Immature natural killer cell (primary cell): ENCODE data around the gene PIGC. TPM values are rescaled to one million over a fixed set of nuclear protein-coding genes. Genes with fewer than 3 reads are reported as not detected.

Source experiments
- DNase-seq, 3 donors: peaks; one replicate each; pipeline ENCODE4 v3.0.0; 2022; ENCODE audit warnings: mixed read lengths in 1 of 3
- H3K27ac Mint-ChIP-seq, 6 donors: one replicate each; pipeline ENCODE4 v1.8.0; 2020; ENCODE audit warnings: mixed read lengths in 6 of 6, mild to moderate bottlenecking in 5 of 6, inconsistent platforms in 4 of 6, moderate library complexity in 3 of 6
- H3K27me3 Mint-ChIP-seq, 3 donors: one replicate each; pipeline ENCODE4 v1.8.0; 2020 to 2021; ENCODE audit warnings: low read depth in 3 of 3, mild to moderate bottlenecking in 3 of 3, mixed read lengths in 3 of 3, moderate library complexity in 3 of 3, inconsistent platforms in 1 of 3
- H3K36me3 Mint-ChIP-seq, 3 donors: one replicate each; pipeline ENCODE4 v1.8.0; 2020; ENCODE audit warnings: mixed read lengths in 3 of 3, inconsistent platforms in 2 of 3, mild to moderate bottlenecking in 2 of 3
- H3K4me1 Mint-ChIP-seq, 2 donors: one replicate each; pipeline ENCODE4 v1.8.0; 2020; ENCODE audit warnings: inconsistent platforms in 2 of 2, mild to moderate bottlenecking in 2 of 2, mixed read lengths in 2 of 2, moderate library complexity in 1 of 2
- H3K4me3 Mint-ChIP-seq, 5 donors: one replicate each; pipeline ENCODE4 v1.8.0; 2020; ENCODE audit warnings: mild to moderate bottlenecking in 5 of 5, mixed read lengths in 5 of 5, inconsistent platforms in 3 of 5, moderate library complexity in 3 of 5
- H3K9me3 Mint-ChIP-seq, 6 donors: one replicate each; pipeline ENCODE4 v1.8.0; 2020; ENCODE audit warnings: mild to moderate bottlenecking in 6 of 6, mixed read lengths in 6 of 6, inconsistent platforms in 4 of 6, moderate library complexity in 3 of 6
- polyA plus RNA-seq, 3 donors: library from polyadenylated mRNA; unstranded; fragments of 300-500 nt; fragmentation: Illumina TruSeq; gene quantifications; one replicate each; pipeline ENCODE4 v1.2.3, GENCODE V29; 2021

The PIGC gene
- polyA plus RNA-seq, 3 donors from 2014 or later, result 77.1 to 90.0 (median 83.4) TPM

DNA sequence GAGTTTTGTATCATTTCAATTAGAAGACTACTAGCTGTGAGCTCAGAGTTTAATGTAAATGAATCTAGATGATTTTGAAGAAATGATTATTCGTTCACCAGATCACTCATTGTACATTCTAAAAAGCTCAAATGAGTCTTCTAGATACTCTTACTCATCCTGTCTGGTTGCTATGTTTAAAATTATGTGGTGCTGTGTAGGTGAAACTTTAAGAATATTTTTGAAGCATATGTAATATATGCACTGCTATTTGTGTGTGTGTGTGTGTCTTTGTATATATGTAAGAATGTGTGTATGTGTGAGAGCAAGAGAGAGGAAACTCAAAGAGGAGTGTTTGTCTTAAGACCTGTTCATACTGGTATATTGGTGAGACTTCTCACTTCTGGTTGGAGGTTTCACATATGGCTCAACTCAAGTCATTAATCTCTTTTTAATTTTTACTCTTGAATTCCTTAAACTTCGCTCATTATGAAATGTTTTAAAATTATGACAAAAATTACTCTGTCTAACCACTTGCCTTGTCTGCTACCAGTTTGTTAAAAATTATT, 32.0 kb downstream of the PIGC start:
- peaks cover 0 to 6% (median 6%) of the 10 kb centered on the region in 3 donors for H3K36me3 Mint-ChIP-seq
- H3K4me3 Mint-ChIP-seq, result peak overlapping the region in 2 of 5 donors; percentile 17 to 51
- peak overlapping the region in 4 of 6 donors; percentile 1 to 57 (median 20) for H3K27ac Mint-ChIP-seq
- no peaks in the 10 kb centered on the region for H3K27me3 Mint-ChIP-seq
- peaks cover 0 to 2% (median 0%) of the 10 kb centered on the region in 6 donors for H3K9me3 Mint-ChIP-seq
- DNase-seq, result no peak
- H3K4me1 Mint-ChIP-seq, result peaks cover 12 to 18% of the 10 kb centered on the region in 2 donors

DNA sequence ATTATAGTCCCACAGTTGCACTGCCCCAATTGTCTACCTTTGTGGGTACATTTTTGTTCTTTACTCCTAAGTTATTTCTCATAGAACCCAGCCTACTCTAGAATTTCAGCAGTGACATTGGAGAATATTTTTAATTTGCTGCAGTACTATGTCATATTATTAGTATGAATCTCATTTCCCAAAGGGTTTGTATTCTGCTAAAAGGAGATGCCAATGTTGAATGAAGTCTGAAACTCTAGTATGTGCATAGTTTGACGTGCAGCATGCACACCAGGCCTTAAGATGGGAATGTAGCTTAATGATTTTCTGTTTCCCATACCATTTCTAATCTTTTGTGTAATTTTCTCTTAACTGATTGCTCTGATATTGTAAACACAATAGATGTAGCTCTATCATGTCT, 33.8 kb downstream of the PIGC start:
- Mint-ChIP-seq H3K27ac (no peak overlapping the region), H3K4me1 (peaks cover 12 to 18% of the 10 kb centered on the region in 2 donors), H3K4me3 (no peak overlapping the region), H3K9me3 (peaks cover 0 to 2% (median 0%) of the 10 kb centered on the region in 6 donors), H3K36me3 (peaks cover 0 to 10% (median 5%) of the 10 kb centered on the region in 3 donors), H3K27me3 (no peaks in the 10 kb centered on the region)
- no peak for DNase-seq

DNA sequence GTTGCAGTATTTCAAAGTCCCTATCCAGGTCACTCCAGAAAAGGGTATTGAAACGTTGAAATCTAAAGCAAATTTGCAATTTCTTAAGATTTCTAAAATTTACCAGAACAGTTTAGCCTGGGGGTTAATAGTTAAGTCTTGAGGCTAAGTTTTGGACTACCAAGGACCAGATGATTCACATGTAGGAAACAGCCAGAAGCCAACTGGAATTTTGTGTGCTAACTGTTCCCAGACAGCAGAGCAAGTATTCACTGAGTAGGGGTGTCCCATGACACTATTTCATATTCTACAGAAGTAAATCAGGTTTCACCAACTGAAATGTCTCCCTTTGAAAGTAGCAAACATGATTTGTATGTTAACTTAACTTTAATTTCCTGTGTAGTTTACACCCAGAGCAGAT, 34.9 kb downstream of the PIGC start:
- no peak overlapping the region for H3K4me3 Mint-ChIP-seq
- no peak for DNase-seq
- no peak overlapping the region for H3K27ac Mint-ChIP-seq
- H3K9me3 Mint-ChIP-seq, result peaks cover 0 to 2% (median 0%) of the 10 kb centered on the region in 6 donors
- H3K4me1 Mint-ChIP-seq, result peaks cover 16 to 26% of the 10 kb centered on the region in 2 donors
- H3K27me3 Mint-ChIP-seq, result no peaks in the 10 kb centered on the region
- H3K36me3 Mint-ChIP-seq, result peaks cover 0 to 10% (median 5%) of the 10 kb centered on the region in 3 donors

DNA sequence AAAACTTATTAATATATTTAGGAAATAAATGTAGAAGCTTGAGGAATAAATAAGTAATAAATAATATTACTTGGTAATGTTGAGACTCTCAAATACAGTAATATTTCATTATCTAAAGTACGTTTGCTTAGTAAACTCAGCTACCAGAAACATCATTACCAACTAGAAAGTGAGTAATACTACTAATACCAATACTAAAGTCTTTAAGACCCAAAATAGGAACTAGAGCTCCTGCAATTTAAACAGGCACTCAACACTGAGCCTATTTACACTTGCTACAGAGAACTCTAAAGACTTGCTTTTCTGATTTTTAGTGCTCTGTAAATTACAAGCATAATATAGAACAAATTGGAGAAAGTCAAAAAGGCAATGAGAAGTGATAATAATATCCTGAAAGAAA, 36.9 kb downstream of the PIGC start:
- H3K27ac Mint-ChIP-seq, result no peak overlapping the region
- peaks cover 23 to 36% of the 10 kb centered on the region in 2 donors for H3K4me1 Mint-ChIP-seq

DNA sequence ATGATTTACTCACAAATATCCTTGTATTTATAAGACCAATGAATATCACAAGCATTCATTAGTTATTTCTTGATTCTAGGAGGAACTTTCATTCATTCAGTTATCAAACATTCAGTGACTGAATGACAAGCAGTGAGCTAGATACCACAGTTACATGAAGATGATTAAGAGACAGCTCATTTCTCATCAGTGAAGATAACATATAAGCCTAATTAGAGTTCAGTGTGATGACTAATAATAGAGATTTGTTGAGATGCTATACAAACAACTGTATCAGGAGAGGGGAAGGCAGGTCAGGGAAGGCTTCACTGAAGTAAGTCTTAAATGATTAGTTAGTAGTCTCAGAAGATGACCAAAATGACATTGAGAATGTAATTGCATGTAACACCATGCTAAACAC, 38.0 kb downstream of the PIGC start:
- Mint-ChIP-seq H3K27me3 (peaks cover 0 to 2% (median 0%) of the 10 kb centered on the region in 3 donors), H3K4me1 (peaks cover 19 to 28% of the 10 kb centered on the region in 2 donors), H3K9me3 (no peaks in the 10 kb centered on the region), H3K27ac (no peak overlapping the region), H3K36me3 (peaks cover 0 to 3% (median 0%) of the 10 kb centered on the region in 3 donors), H3K4me3 (no peak overlapping the region)
- no peak for DNase-seq

More for the DNA sequence above, 36.9 kb downstream of the PIGC start:
- Mint-ChIP-seq H3K9me3 (no peaks in the 10 kb centered on the region), H3K27me3 (peaks cover 0 to 2% (median 0%) of the 10 kb centered on the region in 3 donors), H3K4me3 (no peak overlapping the region), H3K36me3 (peaks cover 0 to 3% (median 0%) of the 10 kb centered on the region in 3 donors)
- no peak for DNase-seq

DNA sequence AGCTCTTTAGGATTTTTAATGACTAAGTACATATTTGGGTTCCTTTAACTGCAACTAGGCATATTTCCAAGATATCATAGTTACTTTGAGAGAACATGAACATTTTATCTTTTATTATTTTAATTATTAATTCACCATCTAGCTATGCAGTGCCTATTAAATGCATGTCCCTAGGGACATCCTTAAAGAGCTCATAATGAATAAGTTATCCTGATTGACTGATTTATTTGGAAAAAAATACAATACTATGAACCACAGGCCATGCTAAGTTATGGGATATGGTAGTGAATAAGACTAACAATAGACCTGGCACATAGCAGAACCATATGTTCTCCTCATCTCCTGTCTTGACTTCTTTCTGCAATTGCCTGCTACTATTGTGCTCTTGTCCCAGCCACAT, 39.7 kb downstream of the PIGC start:
- Mint-ChIP-seq H3K4me3 (no peak overlapping the region), H3K36me3 (peaks cover 0 to 3% (median 0%) of the 10 kb centered on the region in 3 donors), H3K4me1 (peaks cover 35 to 46% of the 10 kb centered on the region in 2 donors), H3K27ac (no peak overlapping the region), H3K27me3 (peaks cover 0 to 5% (median 2%) of the 10 kb centered on the region in 3 donors), H3K9me3 (no peaks in the 10 kb centered on the region)
- no peak for DNase-seq

DNA sequence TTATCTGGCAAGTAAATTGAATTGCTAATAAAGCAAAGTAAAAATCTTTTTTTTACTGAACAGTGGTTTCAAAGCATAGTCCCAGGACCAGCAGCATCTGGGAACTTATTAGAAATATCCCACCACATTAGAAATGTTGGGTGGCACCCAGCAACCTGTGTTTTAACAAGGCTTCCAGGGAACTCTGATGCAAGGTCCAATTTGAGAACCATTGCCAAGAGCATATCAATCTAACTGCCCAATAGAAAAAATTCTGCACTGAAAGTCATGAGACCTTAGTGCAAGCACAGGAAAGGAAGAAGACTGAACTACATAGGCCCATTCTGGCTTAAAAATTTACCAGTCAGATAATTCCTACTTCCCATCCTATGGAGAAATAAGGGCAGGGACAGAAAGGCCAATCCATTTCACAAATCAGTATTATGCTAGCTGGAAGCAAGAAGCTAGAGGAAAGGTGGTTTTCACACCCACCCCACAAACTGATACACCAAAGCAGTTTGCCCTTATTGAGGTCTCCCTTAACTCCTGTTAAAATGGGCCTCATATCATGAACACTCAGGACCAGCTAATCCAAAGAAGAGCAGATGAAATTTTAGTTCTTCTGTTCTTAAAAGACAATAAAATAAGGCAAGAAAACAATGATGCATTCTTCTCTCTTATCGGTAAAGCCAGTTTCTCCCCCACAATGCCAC, 40.8 kb downstream of the PIGC start:
- H3K36me3 Mint-ChIP-seq, result peaks cover 0 to 8% (median 0%) of the 10 kb centered on the region in 3 donors
- peak overlapping the region; percentile 15 to 61 (median 35) for H3K4me3 Mint-ChIP-seq
- H3K9me3 Mint-ChIP-seq, result no peaks in the 10 kb centered on the region
- H3K27me3 Mint-ChIP-seq, result peaks cover 0 to 5% (median 2%) of the 10 kb centered on the region in 3 donors
- H3K4me1 Mint-ChIP-seq, result peaks cover 42 to 57% of the 10 kb centered on the region in 2 donors
- peak overlapping the region in 1 of 6 donors; percentile 1 for H3K27ac Mint-ChIP-seq
- peak; percentile 21 to 43 (median 41) for DNase-seq

DNA sequence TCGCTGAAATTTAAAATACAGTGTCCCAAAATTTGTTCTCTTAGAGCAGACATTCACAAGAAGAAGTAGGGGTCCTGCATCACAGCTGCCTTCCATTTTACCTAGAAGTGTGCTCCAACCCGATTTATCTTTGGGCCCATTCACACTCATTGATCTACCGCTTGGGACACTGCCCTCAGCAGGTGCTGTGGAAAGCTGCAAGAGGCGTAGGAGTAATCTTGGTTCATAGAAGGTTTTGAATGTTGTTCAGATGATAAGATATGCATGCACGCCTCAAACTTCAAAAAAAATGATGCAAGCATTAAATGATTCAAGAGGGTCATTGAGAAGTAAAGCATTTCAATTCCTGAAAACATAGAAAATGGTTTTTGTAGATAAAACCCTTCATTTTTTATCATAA, 42.0 kb downstream of the PIGC start:
- peaks cover 0 to 8% (median 0%) of the 10 kb centered on the region in 3 donors for H3K36me3 Mint-ChIP-seq
- H3K9me3 Mint-ChIP-seq, result no peaks in the 10 kb centered on the region
- H3K27ac Mint-ChIP-seq, result no peak overlapping the region
- H3K27me3 Mint-ChIP-seq, result peaks cover 0 to 5% (median 2%) of the 10 kb centered on the region in 3 donors
- peaks cover 42 to 58% of the 10 kb centered on the region in 2 donors for H3K4me1 Mint-ChIP-seq
- H3K4me3 Mint-ChIP-seq, result no peak overlapping the region
- no peak for DNase-seq

DNA sequence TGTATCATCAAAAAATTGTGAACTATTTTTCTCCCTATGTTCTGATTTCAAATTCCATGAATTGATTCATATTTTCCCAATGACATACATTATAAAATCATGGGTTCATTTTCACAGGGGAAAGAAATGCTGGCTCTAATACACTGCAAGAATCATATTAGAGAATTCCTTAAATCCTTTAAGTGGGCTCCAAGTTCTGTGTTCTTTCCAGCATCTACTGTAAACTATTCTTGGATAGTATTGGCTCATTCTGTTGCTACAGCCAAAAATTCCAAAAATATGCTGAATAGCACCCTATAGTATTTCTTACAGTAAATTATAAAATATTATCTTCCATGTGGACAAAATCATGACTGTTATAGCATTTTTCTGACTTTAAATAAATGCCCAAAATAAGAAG, 42.4 kb downstream of the PIGC start:
- Mint-ChIP-seq H3K27ac (no peak overlapping the region), H3K4me1 (peaks cover 42 to 58% of the 10 kb centered on the region in 2 donors), H3K27me3 (peaks cover 0 to 5% (median 2%) of the 10 kb centered on the region in 3 donors), H3K9me3 (no peaks in the 10 kb centered on the region), H3K4me3 (no peak overlapping the region), H3K36me3 (peaks cover 0 to 8% (median 0%) of the 10 kb centered on the region in 3 donors)
- no peak for DNase-seq

DNA sequence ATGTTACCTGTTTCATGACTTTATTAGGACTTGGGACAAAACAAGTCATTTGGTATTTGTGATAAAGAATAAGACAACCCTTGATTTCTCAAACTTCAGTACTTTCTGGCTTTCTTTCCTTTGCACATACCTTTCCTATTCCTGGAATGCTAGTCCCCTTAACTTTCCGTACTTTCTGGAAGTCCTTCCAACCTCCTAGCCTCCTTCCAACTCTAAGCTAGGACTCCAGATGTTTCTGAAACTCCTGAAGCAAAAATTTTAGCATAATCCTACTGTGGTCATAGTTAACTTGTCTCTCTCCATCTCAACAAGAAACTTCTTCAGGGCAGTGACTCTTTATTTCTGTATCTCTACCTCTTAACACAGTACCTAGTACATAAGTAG, 43.2 kb downstream of the PIGC start:
- Mint-ChIP-seq H3K27ac (no peak overlapping the region), H3K27me3 (peaks cover 0 to 5% (median 2%) of the 10 kb centered on the region in 3 donors), H3K9me3 (no peaks in the 10 kb centered on the region), H3K4me1 (peaks cover 46 to 58% of the 10 kb centered on the region in 2 donors), H3K36me3 (peaks cover 0 to 6% (median 0%) of the 10 kb centered on the region in 3 donors), H3K4me3 (peak overlapping the region in 1 of 5 donors; percentile 27)
- DNase-seq, result no peak

DNA sequence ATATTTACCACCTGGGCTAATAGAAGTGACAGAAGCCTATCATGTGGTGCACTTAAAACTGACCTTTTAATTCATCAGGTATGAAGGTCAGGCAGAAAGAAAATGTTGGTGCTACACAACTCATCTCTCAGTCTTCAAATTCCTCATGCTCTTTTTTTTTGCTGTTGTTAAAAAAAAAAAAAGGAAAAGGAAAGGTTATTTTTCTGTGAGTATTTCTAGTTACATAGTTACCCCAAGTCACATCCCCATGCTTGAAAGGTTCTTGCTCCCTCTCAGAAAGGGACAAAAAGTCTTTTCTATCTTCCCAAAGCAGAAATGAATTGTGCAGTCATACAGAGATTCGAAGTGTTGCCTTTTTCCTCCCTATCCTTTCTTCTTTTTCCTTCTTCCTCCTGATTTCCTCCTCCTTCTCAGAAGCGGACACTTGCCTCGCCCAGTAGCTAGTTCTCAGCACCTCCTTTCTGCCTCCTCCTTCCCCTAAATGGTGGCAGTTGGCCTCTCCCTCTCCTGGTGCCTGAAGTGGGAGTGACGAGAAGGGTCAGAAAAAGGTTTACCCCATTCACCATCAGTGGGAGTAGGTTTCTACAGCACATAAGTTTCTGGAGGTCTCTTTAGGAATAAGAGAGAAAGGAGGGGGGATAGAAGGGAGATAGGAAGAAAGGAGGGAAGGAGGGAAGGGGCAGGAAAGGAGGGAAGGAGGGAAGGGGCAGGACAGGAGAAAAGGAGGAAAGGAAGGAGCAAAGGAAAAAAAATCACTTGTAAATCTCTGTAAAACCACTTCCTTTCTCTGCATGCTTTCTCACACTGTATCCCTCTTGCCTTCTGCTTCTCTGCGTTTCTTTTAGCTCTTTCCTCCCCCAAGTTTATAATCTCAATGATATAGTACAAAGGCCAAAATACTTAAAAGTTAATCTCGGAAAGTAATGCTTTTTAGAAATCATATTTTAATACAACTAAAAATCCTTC, 43.8 kb downstream of the PIGC start:
- Mint-ChIP-seq H3K9me3 (no peaks in the 10 kb centered on the region), H3K4me3 (peak overlapping the region; percentile 24 to 80 (median 71)), H3K36me3 (peaks cover 0 to 5% (median 0%) of the 10 kb centered on the region in 3 donors), H3K27me3 (peaks cover 0 to 5% (median 2%) of the 10 kb centered on the region in 3 donors), H3K27ac (peak overlapping the region in 1 of 6 donors; percentile 37), H3K4me1 (peaks cover 49 to 60% of the 10 kb centered on the region in 2 donors)
- DNase-seq, result no peak

DNA sequence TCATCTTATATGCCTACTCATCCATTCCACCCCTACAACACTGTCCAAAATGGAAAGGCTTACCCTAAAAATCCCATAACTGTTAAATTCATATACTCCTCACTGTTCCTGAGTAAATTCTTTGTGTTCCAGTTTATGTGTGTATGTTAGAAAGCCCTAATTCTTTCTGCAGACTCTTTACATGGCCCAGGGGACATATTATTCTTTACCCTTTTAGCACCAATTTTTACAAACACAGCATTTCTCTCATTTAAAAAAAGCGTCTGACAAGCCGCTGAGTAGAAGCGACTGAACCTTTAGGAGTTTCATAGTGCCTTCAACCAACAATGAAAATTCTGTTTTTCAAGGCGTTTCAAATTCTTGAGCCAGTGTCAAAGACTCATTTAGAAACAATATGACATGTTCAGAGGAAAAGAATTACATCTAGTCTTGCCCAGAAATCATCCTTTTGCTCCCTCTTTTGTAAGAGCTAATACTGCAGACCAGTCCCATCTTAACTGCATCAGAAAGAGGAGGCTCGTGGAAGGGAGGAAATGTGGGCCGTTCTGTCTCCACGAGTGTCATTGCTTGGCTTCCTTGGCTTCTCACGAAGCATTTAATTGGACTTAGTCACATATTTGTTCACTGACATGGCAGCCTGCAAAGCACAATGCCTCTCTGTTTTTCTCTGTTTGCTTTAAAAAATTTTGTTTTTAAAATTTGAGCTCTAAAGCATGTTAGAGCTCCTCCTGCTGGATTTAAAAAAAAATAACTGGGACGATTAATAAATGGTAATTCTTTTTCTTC, 44.7 kb downstream of the PIGC start:
- Mint-ChIP-seq H3K27ac (peak overlapping the region in 3 of 6 donors; percentile 9 to 37 (median 17)), H3K4me3 (peak overlapping the region; percentile 64 to 80 (median 71)), H3K4me1 (peaks cover 54 to 63% of the 10 kb centered on the region in 2 donors), H3K36me3 (peaks cover 0 to 5% (median 0%) of the 10 kb centered on the region in 3 donors), H3K27me3 (peaks cover 0 to 5% (median 2%) of the 10 kb centered on the region in 3 donors), H3K9me3 (no peaks in the 10 kb centered on the region)
- DNase-seq, result peak; percentile 19 to 40 (median 32)

DNA sequence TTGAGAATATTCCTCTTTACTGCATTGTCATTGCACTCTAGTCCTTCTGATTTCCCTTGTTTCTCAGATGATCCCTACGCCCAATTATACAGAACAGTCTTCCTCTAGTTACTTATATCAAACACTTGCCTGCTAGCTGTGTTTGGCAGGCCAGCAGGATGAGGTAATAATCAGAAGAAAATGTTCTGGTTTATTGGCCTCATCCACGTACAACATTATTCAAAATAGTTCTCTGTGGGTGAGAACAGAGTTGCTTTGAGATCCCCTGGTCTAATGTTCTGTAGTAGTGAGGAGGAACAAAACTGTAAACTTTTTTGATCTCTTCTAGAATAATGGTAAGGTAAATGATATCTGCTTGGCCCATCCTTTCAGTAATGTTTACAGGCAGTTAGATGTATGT, 45.7 kb downstream of the PIGC start:
- Mint-ChIP-seq H3K4me1 (peaks cover 57 to 63% of the 10 kb centered on the region in 2 donors), H3K27me3 (peaks cover 0 to 5% (median 3%) of the 10 kb centered on the region in 3 donors), H3K27ac (no peak overlapping the region), H3K9me3 (no peaks in the 10 kb centered on the region), H3K4me3 (no peak overlapping the region), H3K36me3 (peaks cover 0 to 5% (median 0%) of the 10 kb centered on the region in 3 donors)
- DNase-seq, result no peak
